ENCODE measurements around the gene ERBB2.

DNA sequence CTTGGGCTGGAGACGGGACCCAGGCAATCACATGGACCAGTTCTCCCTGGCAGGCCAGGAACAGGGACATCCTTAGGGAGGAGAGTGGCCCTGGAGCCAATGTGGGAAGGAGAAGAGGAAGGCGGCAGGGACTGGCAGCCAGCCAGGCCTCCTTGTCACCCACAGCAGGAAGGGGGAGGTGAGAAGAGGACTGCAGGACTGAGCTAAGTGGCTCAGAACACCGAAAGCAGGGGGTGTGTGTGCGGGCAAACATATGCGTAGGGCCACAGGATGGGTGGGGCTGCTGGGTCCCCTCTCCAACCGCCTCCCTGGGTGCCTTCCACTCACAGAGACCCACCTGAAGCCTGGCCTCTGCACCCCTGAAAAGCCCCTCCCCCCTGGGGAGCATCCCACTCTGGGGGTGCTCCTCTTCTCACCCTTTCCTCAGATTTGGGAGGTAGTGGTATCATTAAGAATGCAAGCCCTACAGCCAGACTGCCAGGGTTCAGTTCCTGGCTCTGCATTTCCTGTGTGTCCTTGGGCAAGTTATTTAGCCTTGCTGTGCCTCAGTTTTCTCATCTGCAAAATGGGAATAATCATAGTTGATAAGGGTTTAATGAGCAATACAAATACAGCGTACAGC is 23.6 kb upstream of the ERBB2 start:
- TF ChIP-seq POLR2A (IDR thresholded peaks at IDR 0.05), result no peak
- TF ChIP-seq, protein P1, sequence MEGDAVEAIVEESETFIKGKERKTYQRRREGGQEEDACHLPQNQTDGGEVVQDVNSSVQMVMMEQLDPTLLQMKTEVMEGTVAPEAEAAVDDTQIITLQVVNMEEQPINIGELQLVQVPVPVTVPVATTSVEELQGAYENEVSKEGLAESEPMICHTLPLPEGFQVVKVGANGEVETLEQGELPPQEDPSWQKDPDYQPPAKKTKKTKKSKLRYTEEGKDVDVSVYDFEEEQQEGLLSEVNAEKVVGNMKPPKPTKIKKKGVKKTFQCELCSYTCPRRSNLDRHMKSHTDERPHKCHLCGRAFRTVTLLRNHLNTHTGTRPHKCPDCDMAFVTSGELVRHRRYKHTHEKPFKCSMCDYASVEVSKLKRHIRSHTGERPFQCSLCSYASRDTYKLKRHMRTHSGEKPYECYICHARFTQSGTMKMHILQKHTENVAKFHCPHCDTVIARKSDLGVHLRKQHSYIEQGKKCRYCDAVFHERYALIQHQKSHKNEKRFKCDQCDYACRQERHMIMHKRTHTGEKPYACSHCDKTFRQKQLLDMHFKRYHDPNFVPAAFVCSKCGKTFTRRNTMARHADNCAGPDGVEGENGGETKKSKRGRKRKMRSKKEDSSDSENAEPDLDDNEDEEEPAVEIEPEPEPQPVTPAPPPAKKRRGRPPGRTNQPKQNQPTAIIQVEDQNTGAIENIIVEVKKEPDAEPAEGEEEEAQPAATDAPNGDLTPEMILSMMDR (IDR thresholded peaks at IDR 0.05), result no peak

Measured in right lobe of liver (tissue), 4 donors.